GM12864 (cell line): ENCODE data around the gene LDOC1.

Experiments
- DNase-seq: peaks from one replicate; pipeline ENCODE4 v3.0.0-alpha.2; 2011; ENCODE audit warnings: low read depth
- H3K4me3 ChIP-seq: 2 replicates; pipeline ENCODE4 v1.5.1; 2011; ENCODE audit warnings: mild to moderate bottlenecking, low read depth, low read length, control low read depth
- CTCF ChIP-seq: IDR thresholded peaks from 2 replicates; pipeline ENCODE4 v1.5.1; 2011; ENCODE audit warnings: low read depth, mild to moderate bottlenecking, moderate library complexity, low read length, control low read depth, inconsistent platforms; ENCODE audit errors: missing control alignments

Gene LDOC1

GRCh38 chrX:141127146-141127545 lies 49.8 kb downstream of the LDOC1 start:
- no peak for DNase-seq
- TF ChIP-seq CTCF = no peak
- no peak overlapping the region for H3K4me3 ChIP-seq
